Pancreas (tissue), 10 donors: ENCODE data around the gene CALHM2. TPM values are rescaled to one million over a fixed set of nuclear protein-coding genes. Genes with fewer than 3 reads are reported as not detected.
A peak's percentile ranks its signal among the peaks of the same experiment; 100 is the strongest.

Source experiments
- ATAC-seq, 4 donors: fragments of 200-7000 bp; cut with Tn5 transposase; one replicate each; pipeline versions ENCODE4 v1.8.0 to v1.9.1; 2020; ENCODE audit warnings: mild to moderate bottlenecking in 4 of 4, moderate library complexity in 4 of 4
- DNase-seq, 6 donors: peaks; one replicate each; pipeline ENCODE4 v3.0.0-alpha.2; 2020
- FAIRE-seq: peaks from 2 replicates; lab custom pipeline; 2012; peaks lifted over from hg19 to GRCh38; lab: Jason Lieb, UNC
- H3K27ac ChIP-seq, 4 donors: fragments of 200-600 bp; sonication (generic); 1 replicate in 3 of 4; 2 replicates in 1 of 4; pipeline versions ENCODE4 v1.5.0 to v1.8.0; 2020
- H3K27me3 ChIP-seq, 4 donors: fragments of 200-600 bp; one replicate each; pipeline ENCODE4 v1.8.0; 2021
- H3K36me3 ChIP-seq, 3 donors: fragments of 200-600 bp; sonication (generic) in 1 of 3; one replicate each; pipeline versions ENCODE4 v1.5.0 to v1.8.0; 2020 to 2021
- H3K4me1 ChIP-seq, 3 donors: fragments of 200-600 bp; one replicate each; pipeline ENCODE4 v1.8.0; 2021
- H3K4me3 ChIP-seq, 4 donors: fragments of 200-600 bp; sonication (generic) in 2 of 4; one replicate each; pipeline versions ENCODE4 v1.5.0 to v1.8.0; 2020 to 2021
- H3K9me3 ChIP-seq, 4 donors: fragments of 200-600 bp; one replicate each; pipeline ENCODE4 v1.8.0; 2021
- CTCF ChIP-seq, 4 donors: fragments of 200-600 bp; sonication (generic) in 3 of 4; IDR thresholded peaks; one replicate each; pipeline versions ENCODE4 v1.5.0 to v1.8.0; 2021; ENCODE audit warnings: antibody characterized with exemption in 4 of 4
- WGBS, 2 donors: extraction: QIAGEN DNeasy Blood & Tissue Kit; methylation state at CpG; one replicate each; pipeline ENCODE4 v1.1.7; 2013; 5-methylcytosine and 5-hydroxymethylcytosine counted together
- intact Hi-C, 3 donors: fragments of 100-400 bp; cut with DNase I; formaldehyde crosslinking; loops; one replicate each; pipeline versions ENCODE4 v1.11.1 to v1.14.2; 2022
- polyA plus RNA-seq, 2 donors: library from polyadenylated mRNA; stranded (reverse); fragments of 200-250 nt; gene quantifications; one replicate each; pipeline ENCODE4 v1.2.3, GENCODE V29; 2013
- total RNA-seq, 6 donors: library from RNA; stranded (reverse); fragmentation: NEBNext Ultra II Directional in 4 of 6; extraction: Animal tissue kit (Norgen Biotek cat#: 25700) in 4 of 6; gene quantifications; one replicate each; pipeline versions ENCODE4 v1.2.1 to v1.2.4, GENCODE V29; 2021 to 2023
- donor health status: healthy with polysubstance abuse.
- donor health status: DM: no; HTN: no; CAD: no; lungs with moderate emphysema.
- donor health status: DM: no; HTN: no; CAD: no.
- donor health status: control.
- donor health status: control.
- donor health status: Bipolar disorder and iron deficiency.
- donor health status: DM: yes; HTN: yes; CAD: no.
- donor health status: DM: no; HTN: no; CAD: no.
- donor health status: DM: no; HTN: no; CAD: no.
- donor health status: DM: yes; HTN: yes; CAD: no.

CALHM2 gene
- total and polyA plus RNA-seq, 8 donors, result 1.1 to 14.0 (median 6.2) TPM

DNA sequence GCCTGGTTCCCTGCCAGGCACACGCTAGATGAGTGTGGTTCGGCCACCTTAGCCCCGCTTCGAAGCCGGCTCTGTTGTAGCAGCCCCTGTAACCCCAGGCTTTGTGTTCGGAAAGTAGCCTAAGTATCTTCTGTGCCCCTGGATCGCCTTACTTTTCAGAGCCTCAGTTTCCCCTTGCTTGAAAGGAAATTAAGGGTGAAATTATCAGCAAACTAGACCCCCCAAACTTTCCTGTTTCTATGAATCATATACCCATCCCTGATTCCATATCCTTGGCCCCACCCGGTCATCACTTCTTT, 55.4 kb downstream of the CALHM2 start:
- Histone ChIP-seq H3K27me3 (no peaks in the 10 kb centered on the region), H3K4me1 (peaks cover 15 to 25% (median 15%) of the 10 kb centered on the region in 3 donors), H3K4me3 (peak overlapping the region; percentile 66 to 92 (median 78)), H3K9me3 (no peaks in the 10 kb centered on the region), H3K36me3 (peaks cover 0 to 22% (median 12%) of the 10 kb centered on the region in 3 donors), H3K27ac (peak overlapping the region in 1 of 4 donors; percentile 25)
- TF ChIP-seq CTCF (IDR thresholded peaks at IDR 0.05), result no peak
- ATAC-seq, result no peak
- DNase-seq, result no peak
- intact Hi-C loops, result no loop called here
- WGBS, 2 donors, result 1 to 2% methylated on average over 8 of the region's 8 CpGs
- FAIRE-seq, result no peak

Other genes starting within 250 kb of the CALHM2 start
- gene RPEL1, start 206.5 kb downstream of the CALHM2 start, total RNA-seq, result not detected
- gene RPEL1, start 206.5 kb downstream of the CALHM2 start, polyA plus RNA-seq, result not detected
- gene INA, start 175.2 kb downstream of the CALHM2 start, total RNA-seq, result 1 to 10 TPM in 3 of 6 donors, under 1 TPM in 3; 0.32 to 2.9 (median 1.1) TPM
- gene INA, start 175.2 kb downstream of the CALHM2 start, polyA plus RNA-seq, result 10 to 100 TPM in 1 of 2 donors, 1 to 10 TPM in 1; 3.2 to 13.1 TPM
- gene PCGF6, start 101.2 kb downstream of the CALHM2 start, total RNA-seq, result 1 to 10 TPM; 4.6 to 6.7 (median 5.2) TPM
- gene PCGF6, start 101.2 kb downstream of the CALHM2 start, polyA plus RNA-seq, result 1 to 10 TPM; 3.8 to 5.3 TPM
- 1 to 10 TPM; 1.4 to 2.6 (median 1.9) TPM for gene TAF5, start 84.4 kb downstream of the CALHM2 start, total RNA-seq
- 1 to 10 TPM; 1.3 to 1.9 TPM for gene TAF5, start 84.4 kb downstream of the CALHM2 start, polyA plus RNA-seq
- gene ATP5MK, start 55.9 kb downstream of the CALHM2 start, total RNA-seq, result 100 to 1,000 TPM; 113 to 150 (median 132) TPM
- 100 to 1,000 TPM; 376 to 488 TPM for gene ATP5MK, start 55.9 kb downstream of the CALHM2 start, polyA plus RNA-seq
- gene PDCD11, start 55.7 kb downstream of the CALHM2 start, total RNA-seq, result 10 to 100 TPM; 11.3 to 17.3 (median 15.9) TPM
- 10 to 100 TPM; 18.2 to 27.4 TPM for gene PDCD11, start 55.7 kb downstream of the CALHM2 start, polyA plus RNA-seq
- under 1 TPM in 1 of 6 donors, not detected in 5; 0.16 TPM for gene CALHM1, start 6.5 kb upstream of the CALHM2 start, total RNA-seq
- not detected for gene CALHM1, start 6.5 kb upstream of the CALHM2 start, polyA plus RNA-seq
- under 1 TPM; 0.08 to 0.58 (median 0.17) TPM for gene CALHM3, start 26.9 kb upstream of the CALHM2 start, total RNA-seq
- gene CALHM3, start 26.9 kb upstream of the CALHM2 start, polyA plus RNA-seq, result 1 to 10 TPM in 1 of 2 donors, under 1 TPM in 1; 0.11 to 1.5 TPM
- gene NEURL1, start 41.3 kb upstream of the CALHM2 start, total RNA-seq, result 10 to 100 TPM; 11.0 to 19.2 (median 17.6) TPM
- gene NEURL1, start 41.3 kb upstream of the CALHM2 start, polyA plus RNA-seq, result 10 to 100 TPM; 36.3 to 69.9 TPM